ENCODE results near the gene C6orf52.

C6orf52 gene

DNA sequence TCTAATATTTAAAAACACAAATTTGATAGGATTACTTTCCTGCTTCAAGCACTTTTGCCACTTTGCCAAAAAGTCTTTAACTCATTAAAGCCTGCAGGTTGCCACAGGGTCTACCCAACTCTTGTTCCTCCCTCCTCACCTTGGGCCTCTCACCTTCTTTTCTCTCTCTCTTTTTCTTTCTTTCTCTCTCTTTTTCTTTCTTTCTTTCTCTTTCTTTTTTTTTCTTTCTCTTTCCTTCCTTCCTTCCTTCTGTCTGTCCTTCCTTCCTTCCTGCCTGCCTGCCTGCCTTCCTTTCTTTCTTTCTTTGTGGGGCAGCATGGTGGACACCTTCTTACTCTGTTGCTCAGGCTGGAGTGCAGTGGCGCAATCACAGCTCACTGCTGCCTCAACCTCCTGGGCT is 50.2 kb downstream of the C6orf52 start:
- DNase-seq (ENCODE audit: low spot score) = no peak

DNA sequence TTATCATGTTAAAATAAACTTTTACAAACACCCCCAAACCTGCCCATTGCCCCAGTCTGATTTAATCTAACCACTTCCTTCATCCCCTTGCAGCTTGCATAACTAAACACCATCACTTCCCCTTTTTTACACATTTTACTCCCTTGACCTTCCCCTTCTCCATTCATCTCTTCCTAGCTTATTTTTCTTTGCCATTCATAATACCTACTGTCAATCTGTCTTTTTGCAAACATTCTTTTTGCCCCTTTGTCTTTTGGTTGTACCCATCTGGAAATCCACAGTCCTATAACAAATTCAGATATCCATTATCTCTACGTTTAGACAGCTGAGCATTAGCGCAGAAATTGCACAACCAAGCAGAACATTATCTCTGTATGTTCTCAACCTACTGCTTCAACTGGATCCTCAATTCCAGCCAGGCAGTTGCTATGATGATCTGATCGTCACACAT is 51.2 kb downstream of the C6orf52 start:
- no peak for DNase-seq (ENCODE audit: low spot score)

DNA sequence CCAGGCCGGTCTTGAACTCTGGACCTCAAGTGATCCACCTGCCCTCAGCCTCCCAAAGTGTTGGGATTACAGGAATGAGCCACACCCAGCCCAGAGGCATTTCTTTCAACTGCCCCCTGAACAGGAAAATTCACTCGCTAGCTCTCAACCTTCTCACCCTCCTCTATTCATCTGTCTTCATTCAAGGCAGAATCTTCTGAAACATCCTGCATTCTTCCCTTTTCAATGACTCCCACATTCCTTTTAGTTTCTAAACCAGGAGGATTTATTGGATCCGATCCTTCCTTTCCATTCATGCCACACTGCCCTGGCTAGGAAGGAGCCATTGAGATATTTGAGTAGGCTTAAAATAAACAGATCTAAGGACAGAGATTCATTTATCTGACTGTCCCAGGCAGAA is 52.9 kb downstream of the C6orf52 start:
- no peak for DNase-seq (ENCODE audit: low spot score)

DNA sequence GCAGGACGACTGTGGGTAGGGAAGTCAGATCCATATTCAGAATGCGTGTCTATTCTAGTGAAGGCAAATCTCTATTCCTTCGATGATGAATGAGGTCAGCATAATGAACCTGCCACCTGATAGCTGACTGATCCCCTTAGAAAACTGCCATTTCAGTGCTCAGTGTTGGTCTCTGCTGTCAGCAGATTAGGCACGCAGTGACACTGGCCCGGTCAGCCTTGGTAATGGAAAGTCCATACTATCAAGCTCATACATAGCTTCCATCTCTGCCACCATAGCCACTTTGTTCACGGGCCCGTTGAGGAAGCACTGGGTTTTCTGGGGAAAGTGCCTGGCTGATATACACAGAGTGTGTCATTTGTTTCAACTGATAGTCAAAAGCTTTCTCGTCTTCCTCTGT is 54.0 kb downstream of the C6orf52 start:
- DNase-seq (ENCODE audit: low spot score) = no peak

DNA sequence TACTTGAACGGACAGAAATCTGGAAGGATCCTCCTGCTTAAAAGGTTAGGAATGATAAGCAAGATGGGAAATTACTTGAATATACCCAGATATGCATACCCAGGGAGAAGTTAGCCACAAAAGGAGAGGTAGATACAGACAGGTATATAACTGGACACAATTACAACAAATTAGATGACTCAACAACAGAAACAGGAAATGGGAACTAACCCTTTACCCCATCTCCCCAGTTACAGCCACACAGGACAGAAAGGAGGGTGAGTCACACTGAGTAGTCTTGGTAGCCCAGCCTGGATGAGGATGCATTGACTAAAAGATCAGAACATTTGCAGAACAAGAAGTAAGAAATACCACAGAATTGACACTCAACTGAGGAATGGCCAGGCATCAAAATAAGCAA is 61.2 kb downstream of the C6orf52 start:
- peak; percentile 30 for DNase-seq (ENCODE audit: low spot score)

DNA sequence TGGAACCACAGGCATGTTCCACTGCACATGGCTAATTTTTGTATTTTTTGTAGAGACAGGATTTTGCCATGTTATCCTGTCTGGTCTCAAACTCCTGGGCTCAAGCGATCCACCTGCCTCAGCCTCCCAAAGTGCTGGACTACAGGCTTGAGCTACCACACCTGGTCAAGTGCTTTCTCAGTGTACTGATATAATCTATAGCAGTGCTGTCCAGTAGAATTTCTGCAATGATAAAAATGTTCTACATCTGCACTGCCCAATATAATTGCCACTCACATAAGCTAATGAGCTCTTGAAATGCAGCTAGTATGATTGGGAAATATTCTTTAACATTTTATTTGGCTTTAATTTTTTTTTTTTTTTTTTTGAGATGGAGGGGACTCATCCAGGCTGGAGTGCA is 64.2 kb downstream of the C6orf52 start:
- DNase-seq (ENCODE audit: low spot score) = no peak

DNA sequence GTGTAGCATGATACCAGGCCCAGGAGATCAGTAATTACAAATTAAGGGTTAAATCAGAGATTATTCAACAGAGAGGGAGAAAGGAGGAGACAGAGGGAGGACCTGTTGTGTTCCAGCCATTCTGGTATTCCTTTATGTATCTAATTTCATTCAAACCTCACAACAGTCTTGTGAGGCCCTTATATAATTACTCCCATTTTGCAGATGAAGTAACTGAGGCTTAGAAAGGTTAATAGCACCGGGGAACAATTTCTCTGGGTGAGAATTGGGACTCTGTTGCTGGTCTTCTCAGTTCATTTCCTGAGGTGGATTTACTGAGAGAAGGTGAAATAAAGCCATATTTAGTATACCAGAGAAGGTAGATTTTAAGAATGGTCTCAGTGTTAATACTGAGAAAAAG is 66.6 kb downstream of the C6orf52 start:
- DNase-seq (ENCODE audit: low spot score) = no peak

DNA sequence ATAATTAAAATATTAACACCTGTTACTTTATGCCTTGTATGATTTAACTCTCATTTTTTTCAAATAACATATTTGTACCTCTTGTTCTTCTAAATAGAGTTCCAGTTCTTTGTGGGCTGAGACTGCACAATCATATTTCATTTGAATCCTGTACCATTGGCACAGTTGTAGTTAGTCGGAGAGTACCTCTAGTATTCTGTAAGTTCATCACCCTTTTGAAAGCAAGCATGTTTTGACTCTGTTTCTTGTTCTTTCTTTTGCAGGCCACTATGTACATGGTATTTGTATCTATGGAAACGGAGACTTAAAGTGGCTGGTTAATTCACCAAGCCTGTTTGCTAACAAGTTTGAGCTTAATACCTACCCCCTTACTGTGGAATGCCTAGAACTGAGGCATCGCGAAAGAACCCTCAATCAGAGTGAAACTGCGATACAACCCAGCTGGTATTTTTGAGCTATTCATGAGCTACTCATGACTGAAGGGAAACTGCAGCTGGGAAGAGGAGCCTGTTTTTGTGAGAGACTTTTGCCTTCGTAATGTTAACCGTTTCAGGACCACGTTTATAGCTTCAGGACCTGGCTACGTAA is 68.2 kb downstream of the C6orf52 start:
- DNase-seq (ENCODE audit: low spot score) = no peak

DNA sequence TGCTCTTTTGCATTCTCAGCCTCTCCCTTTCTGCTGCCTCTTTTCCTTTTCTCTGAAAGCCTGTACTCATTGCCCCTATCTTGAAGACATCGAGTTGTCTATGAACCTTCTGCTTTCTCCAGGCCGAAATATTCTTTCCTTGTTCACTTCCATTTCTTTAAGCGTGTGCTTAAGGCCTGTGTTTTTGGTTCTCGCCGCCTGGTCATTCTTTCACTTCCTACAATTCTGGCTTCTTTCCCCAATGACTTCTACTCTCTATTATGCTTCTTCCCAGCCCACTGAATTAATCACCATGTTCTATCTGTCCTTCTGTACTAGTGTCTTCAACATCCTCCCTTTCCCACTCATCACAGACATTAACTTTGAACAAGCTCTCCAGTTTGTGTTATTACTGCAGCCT is 69.6 kb downstream of the C6orf52 start:
- DNase-seq (ENCODE audit: low spot score) = no peak

DNA sequence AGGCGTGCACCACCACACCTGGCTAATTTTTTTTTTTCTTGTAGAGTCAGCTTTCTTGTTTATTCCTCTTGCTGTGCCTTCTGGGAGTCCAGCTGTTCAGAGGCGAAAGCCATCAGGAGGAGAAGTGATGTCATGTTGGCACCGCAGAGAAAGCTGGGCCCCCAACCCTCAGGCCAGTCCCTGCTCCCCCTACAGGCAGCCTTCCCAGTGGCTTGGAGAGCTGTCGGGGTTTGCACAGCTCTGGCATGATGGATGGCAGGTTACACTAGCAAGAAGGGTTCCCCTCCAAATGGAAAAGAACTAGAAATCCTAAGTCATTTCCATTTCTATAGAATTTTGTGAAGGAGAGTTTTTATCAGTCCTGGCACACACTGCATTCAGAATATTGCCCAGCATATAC is 72.6 kb downstream of the C6orf52 start:
- no peak for DNase-seq (ENCODE audit: low spot score)
